ENCODE data around the gene ZNF18.

GRCh38 chr17:12024327-12024726, 27.1 kb upstream of the ZNF18 start:
- TF ChIP-seq EZH2phosphoT487 (IDR thresholded peaks at IDR 0.05; ENCODE audit: low read depth) (no peak), CTCF (IDR thresholded peaks at IDR 0.05; ENCODE audit: low read depth, low read length) (no peak)

Data from OCI-LY3 (cell line).